Fibroblast of skin of abdomen (primary cell): Measurements from ENCODE around the gene CHST3. TPM values are rescaled to one million over a fixed set of nuclear protein-coding genes. Genes with fewer than 3 reads are reported as not detected.
"Not testable (repeated sequence)": the region's sequence is repeated elsewhere in the genome, so short reads cannot be mapped to it uniquely, and the experiment has no call there.

Source experiments
- DNase-seq: peaks from one replicate; pipeline ENCODE4 v3.0.0-alpha.2; 2013
- polyA plus RNA-seq, 2 experiments: library from polyadenylated mRNA; unstranded; fragments of 120-200 nt; gene quantifications; one replicate each; pipeline ENCODE4 v1.2.1, GENCODE V29; 2013; ENCODE audit not compliant: insufficient read length in 2 of 2

Gene CHST3
- polyA plus RNA-seq (2013, experiment 1 of 2; ENCODE audit: insufficient read length) = 17.5 TPM
- polyA plus RNA-seq (2013, experiment 2 of 2; ENCODE audit: insufficient read length) = 16.5 TPM

GRCh38 chr10:71964098-71964742 lies at the start of gene CHST3:
CHST3 (plus strand) TSS chr10:71964395; CDS start chr10:72005843, 41,448 bp downstream.
- peak; percentile 63 for DNase-seq

- no peak for DNase-seq
These were observed 47.4 kb upstream of the CHST3 start for GRCh38 chr10:71916827-71917226.

- no peak for DNase-seq
These were observed 45.2 kb upstream of the CHST3 start for GRCh38 chr10:71918992-71919391.

- DNase-seq = not testable (repeated sequence)
These were observed 44.1 kb upstream of the CHST3 start for GRCh38 chr10:71919956-71920539.

- no peak for DNase-seq
These were observed 43.5 kb upstream of the CHST3 start for GRCh38 chr10:71920540-71921323.

- no peak for DNase-seq
These were observed 42.7 kb upstream of the CHST3 start for GRCh38 chr10:71921324-71922027.

GRCh38 chr10:71923138-71923692 lies 41.0 kb upstream of the CHST3 start:
- no peak for DNase-seq

- no peak for DNase-seq
These were observed 39.4 kb upstream of the CHST3 start for GRCh38 chr10:71924771-71925170.

- no peak for DNase-seq
These were observed 37.0 kb upstream of the CHST3 start for GRCh38 chr10:71927159-71927558.

GRCh38 chr10:71927776-71928592 lies 36.2 kb upstream of the CHST3 start:
- peak; percentile 43 for DNase-seq

GRCh38 chr10:71931295-71931694 lies 32.9 kb upstream of the CHST3 start:
- no peak for DNase-seq

- DNase-seq = no peak
These were observed 30.5 kb upstream of the CHST3 start for GRCh38 chr10:71933651-71934050.

- no peak for DNase-seq
These were observed 26.0 kb upstream of the CHST3 start for GRCh38 chr10:71938211-71938610.

GRCh38 chr10:71939304-71939703 lies 24.9 kb upstream of the CHST3 start:
- no peak for DNase-seq

GRCh38 chr10:71939861-71940474 lies 24.2 kb upstream of the CHST3 start:
- DNase-seq = no peak

GRCh38 chr10:71940752-71941151 lies 23.4 kb upstream of the CHST3 start:
- DNase-seq = no peak

GRCh38 chr10:71941318-71941717 lies 22.9 kb upstream of the CHST3 start:
- no peak for DNase-seq

- DNase-seq = no peak
These were observed 18.2 kb upstream of the CHST3 start for GRCh38 chr10:71945819-71946474.

- DNase-seq = no peak
These were observed 17.5 kb upstream of the CHST3 start for GRCh38 chr10:71946700-71947099.

GRCh38 chr10:71948496-71949067 lies 15.6 kb upstream of the CHST3 start:
- no peak for DNase-seq
